GM12878 (cell line): ENCODE results near the gene GALNS. TPM values are rescaled to one million over a fixed set of nuclear protein-coding genes. Genes with fewer than 3 reads are reported as not detected.

Experiments
- ASH2L ChIP-seq: fragments of 300-600, 200-600 bp; sonication (generic); IDR thresholded peaks from 2 replicates; pipeline ENCODE4 v1.6.1; 2017; ENCODE audit warnings: low read depth, mild to moderate bottlenecking, borderline replicate concordance
- BHLHE40 ChIP-seq, 2 experiments: fragments of 450-650 bp in 1 of 2; IDR thresholded peaks; 2 replicates each; pipeline ENCODE4 v1.6.1; 2011 to 2017; ENCODE audit warnings: low read depth in 2 of 2, borderline replicate concordance in 1 of 2, improper control_type of control experiment in 1 of 2, low read length in 1 of 2, mild to moderate bottlenecking in 1 of 2
- BMI1 ChIP-seq: fragments of 450-650 bp; IDR thresholded peaks from 2 replicates; pipeline ENCODE4 v1.6.1; 2016; ENCODE audit warnings: mild to moderate bottlenecking, moderate library complexity, borderline replicate concordance
- CBX3 ChIP-seq: fragments of 200-600 bp; sonication (generic); IDR thresholded peaks from 2 replicates; pipeline ENCODE4 v1.6.1; 2016; ENCODE audit warnings: low read depth, borderline replicate concordance
- CREM ChIP-seq: IDR thresholded peaks from 2 replicates; pipeline ENCODE4 v1.6.1; 2014; ENCODE audit warnings: antibody characterized with exemption, low read depth
- FOS ChIP-seq: IDR thresholded peaks from 3 replicates; pipeline ENCODE4 v1.6.1; 2011; ENCODE audit warnings: borderline replicate concordance; ENCODE audit not compliant: insufficient read length; ENCODE audit errors: extremely low read depth
- IKZF1 ChIP-seq: fragments of 450-650 bp; conservative IDR thresholded peaks from 2 replicates; pipeline ENCODE4 v1.6.1; 2017; ENCODE audit warnings: antibody characterized with exemption, mild to moderate bottlenecking
- IKZF2 ChIP-seq, 2 experiments: fragments of 450-650 bp; IDR thresholded peaks; 2 replicates each; pipeline ENCODE4 v1.6.1; 2017; ENCODE audit warnings: mild to moderate bottlenecking in 2 of 2, moderate library complexity in 2 of 2
- IRF3 ChIP-seq: fragments of 450-650 bp; IDR thresholded peaks from 2 replicates; pipeline ENCODE4 v1.6.1; 2014; ENCODE audit warnings: mild to moderate bottlenecking
- LARP7 ChIP-seq: fragments of 450-650 bp; IDR thresholded peaks from 2 replicates; pipeline ENCODE4 v1.6.1; 2017; ENCODE audit warnings: mild to moderate bottlenecking
- MEF2A ChIP-seq: IDR thresholded peaks from 2 replicates; pipeline ENCODE4 v1.6.1; 2011; ENCODE audit warnings: low read depth, mild to moderate bottlenecking, low read length, moderate library complexity; ENCODE audit not compliant: insufficient read depth
- MXI1 ChIP-seq: fragments of 150-350 bp; IDR thresholded peaks from 2 replicates; pipeline ENCODE4 v1.6.1; 2011; ENCODE audit warnings: low read depth, mild to moderate bottlenecking, inconsistent platforms, low read length, improper control_type of control experiment
- NBN ChIP-seq: fragments of 450-650 bp; IDR thresholded peaks from 2 replicates; pipeline ENCODE4 v1.6.1; 2016
- POU2F2 ChIP-seq: IDR thresholded peaks from 3 replicates; pipeline ENCODE4 v1.6.1; 2011; ENCODE audit warnings: low read depth, mild to moderate bottlenecking, low read length, borderline replicate concordance
- RBBP5 ChIP-seq: fragments of 200-600 bp; sonication (generic); conservative IDR thresholded peaks from 2 replicates; pipeline ENCODE4 v1.6.1; 2016
- SIX5 ChIP-seq: IDR thresholded peaks from 2 replicates; pipeline ENCODE4 v1.6.1; 2011; ENCODE audit warnings: mild to moderate bottlenecking, low read depth, low read length, moderate library complexity; ENCODE audit not compliant: severe bottlenecking
- SMAD5 ChIP-seq: IDR thresholded peaks from 2 replicates; pipeline ENCODE4 v1.6.1; 2016; ENCODE audit warnings: antibody characterized with exemption, low read depth
- SMC3 ChIP-seq: IDR thresholded peaks from 2 replicates; pipeline ENCODE4 v1.6.1; 2011; ENCODE audit warnings: low read length, improper control_type of control experiment, borderline replicate concordance
- SREBF1 ChIP-seq: IDR thresholded peaks from 2 replicates; pipeline ENCODE4 v1.6.1; 2012; ENCODE audit warnings: mild to moderate bottlenecking, low read length
- TARDBP ChIP-seq: IDR thresholded peaks from 2 replicates; pipeline ENCODE4 v1.6.1; 2016; ENCODE audit warnings: borderline replicate concordance
- TCF12 ChIP-seq: IDR thresholded peaks from 2 replicates; pipeline ENCODE4 v1.6.1; 2011; ENCODE audit warnings: low read depth, mild to moderate bottlenecking, low read length
- USF1 ChIP-seq: IDR thresholded peaks from 2 replicates; pipeline ENCODE4 v1.6.1; 2011; ENCODE audit warnings: borderline replicate concordance, low read depth, mild to moderate bottlenecking, moderate library complexity, mixed read lengths, low read length; ENCODE audit not compliant: insufficient read depth; ENCODE audit errors: extremely low read length
- USF2 ChIP-seq: IDR thresholded peaks from 2 replicates; pipeline ENCODE4 v1.6.1; 2011; ENCODE audit warnings: low read depth, low read length, improper control_type of control experiment, borderline replicate concordance
- WRNIP1 ChIP-seq: IDR thresholded peaks from 2 replicates; pipeline ENCODE4 v1.6.1; 2011; ENCODE audit warnings: low read depth, low read length, improper control_type of control experiment, borderline replicate concordance
- ZBTB11 ChIP-seq: fragments of 450-650 bp; formaldehyde crosslinking; IDR thresholded peaks from 2 replicates; pipeline ENCODE4 v1.5.0; 2022; ENCODE audit warnings: mild to moderate bottlenecking, missing genetic modification characterization
- ZNF274 ChIP-seq: IDR thresholded peaks from one replicate; pipeline ENCODE4 v1.8.0; 2011; ENCODE audit not compliant: insufficient read length, insufficient read depth
- polyA plus RNA-seq, 11 experiments: library from polyadenylated mRNA; depleted of rRNA in 4 of 11; unstranded in 6 of 11; stranded (reverse) in 5 of 11; fragments of >200 nt; fragmentation: Nextera tagmentation in 4 of 11; fragmentation: Illumina TruSeq in 1 of 11; extraction: Ambion mirVana in 4 of 11; extraction: Trizol in 1 of 11; gene quantifications; 1 replicate in 1 of 11; 2 replicates in 10 of 11; pipeline versions ENCODE4 v1.2.1 to v1.2.3, GENCODE V29; 2011 to 2016; ENCODE audit warnings: inconsistent platforms in 2 of 11, missing spikeins in 2 of 11, low read depth in 1 of 11
- total RNA-seq, 4 experiments: library from RNA; depleted of rRNA in 3 of 4; stranded (reverse); fragments of >200 nt in 3 of 4; fragmentation: Illumina TruSeq in 1 of 4; extraction: Trizol in 1 of 4; gene quantifications; 2 replicates each; pipeline versions ENCODE4 v1.2.1 to v1.2.3, GENCODE V29; 2013 to 2021

The GALNS gene
- total and polyA plus RNA-seq, 10 of the 15 experiments (the other 5 are each of a cell fraction or from before 2014, with no cell fraction given) = 0.37 to 12.4 (median 5.3) TPM

GRCh38 chr16:88803264-88803987, 53.3 kb downstream of the GALNS start, which contains the start of gene CDT1 (continued):
- TF ChIP-seq BMI1 = no peak
- peak; percentile 90 to 91 for TF ChIP-seq BHLHE40 (IDR thresholded peaks at IDR 0.05; ENCODE audit: borderline replicate concordance in 1 of 2, low read depth in 2 of 2, low read length in 1 of 2)
- TF ChIP-seq SIX5 = no peak
- no peak for TF ChIP-seq IRF3
- no peak for TF ChIP-seq MEF2A
- no peak for TF ChIP-seq IKZF2 (IDR thresholded peaks at IDR 0.05)
- no peak for TF ChIP-seq CREM
- no peak for TF ChIP-seq WRNIP1
- TF ChIP-seq ASH2L = no peak
- TF ChIP-seq USF2 = no peak
- no peak for TF ChIP-seq SMC3
- TF ChIP-seq MXI1 = peak; percentile 79
- TF ChIP-seq FOS = no peak
- no peak for TF ChIP-seq TCF12
- no peak for TF ChIP-seq ZNF274
- TF ChIP-seq CBX3 = no peak
- peak; percentile 74; the same call in 1 of the 2 replicates for TF ChIP-seq LARP7
- no peak for TF ChIP-seq TARDBP
- no peak for TF ChIP-seq RBBP5
- TF ChIP-seq POU2F2 = no peak
- TF ChIP-seq USF1 = no peak
- peak; percentile 68 for TF ChIP-seq SREBF1
- no peak for TF ChIP-seq NBN
- peak; percentile 100 for TF ChIP-seq IKZF1
- no peak for TF ChIP-seq ZBTB11 (CRISPR knock-in tag)
- no peak for TF ChIP-seq SMAD5
